GM12878 (cell line): ENCODE measurements around the gene HAP1. TPM values are rescaled to one million over a fixed set of nuclear protein-coding genes. Genes with fewer than 3 reads are reported as not detected.

ENCODE experiments used
- ATF7 ChIP-seq: fragments of 450-650 bp; IDR thresholded peaks from 2 replicates; pipeline ENCODE4 v1.6.1; 2016; ENCODE audit warnings: low read depth, mild to moderate bottlenecking
- BCL11A ChIP-seq: IDR thresholded peaks from 2 replicates; pipeline ENCODE4 v1.6.1; 2011; ENCODE audit warnings: low read depth, low read length
- EP300 ChIP-seq, 2 experiments: fragments of 150-350 bp in 1 of 2; IDR thresholded peaks; 2 replicates each; pipeline ENCODE4 v1.6.1; 2011 to 2012; ENCODE audit warnings: low read depth in 2 of 2, low read length in 2 of 2, borderline replicate concordance in 1 of 2, improper control_type of control experiment in 1 of 2, inconsistent platforms in 1 of 2; ENCODE audit not compliant: control insufficient read depth in 1 of 2
- FOXM1 ChIP-seq: IDR thresholded peaks from 2 replicates; pipeline ENCODE4 v1.6.1; 2012; ENCODE audit warnings: low read depth, mild to moderate bottlenecking, inconsistent platforms, low read length, moderate library complexity
- KAT2A ChIP-seq: conservative IDR thresholded peaks from 2 replicates; pipeline ENCODE4 v1.6.1; 2011; ENCODE audit warnings: low read depth, low read length; ENCODE audit not compliant: control insufficient read depth
- KDM1A ChIP-seq: fragments of 200-600 bp; sonication (generic); IDR thresholded peaks from 2 replicates; pipeline ENCODE4 v1.6.1; 2016; ENCODE audit warnings: borderline replicate concordance
- MYB ChIP-seq: fragments of 150-350 bp; IDR thresholded peaks from 2 replicates; pipeline ENCODE4 v1.6.1; 2014; ENCODE audit warnings: mild to moderate bottlenecking, low read depth, low read length, borderline replicate concordance
- MYC ChIP-seq: IDR thresholded peaks from 2 replicates; pipeline ENCODE4 v1.6.1; 2011; ENCODE audit warnings: mild to moderate bottlenecking, low read length, moderate library complexity, inconsistent platforms; ENCODE audit not compliant: insufficient read depth, insufficient replicate concordance, insufficient read length, severe bottlenecking
- NFIC ChIP-seq: IDR thresholded peaks from 2 replicates; pipeline ENCODE4 v1.6.1; 2012; ENCODE audit warnings: low read depth, mild to moderate bottlenecking, inconsistent platforms, low read length, moderate library complexity
- NFYB ChIP-seq: IDR thresholded peaks from 2 replicates; pipeline ENCODE4 v1.6.1; 2011; ENCODE audit warnings: low read depth, mild to moderate bottlenecking, low read length, improper control_type of control experiment, moderate library complexity; ENCODE audit not compliant: insufficient read depth
- POLR2A ChIP-seq: IDR thresholded peaks from 2 replicates; pipeline ENCODE4 v1.6.1; 2011; ENCODE audit warnings: low read depth, mild to moderate bottlenecking, low read length
- SPI1 ChIP-seq: IDR thresholded peaks from 2 replicates; pipeline ENCODE4 v1.6.1; 2011; ENCODE audit warnings: low read depth, mild to moderate bottlenecking, low read length, moderate library complexity, borderline replicate concordance; ENCODE audit not compliant: insufficient read depth
- SREBF2 ChIP-seq: IDR thresholded peaks from 2 replicates; pipeline ENCODE4 v1.6.1; 2012; ENCODE audit warnings: mild to moderate bottlenecking, low read length
- SUPT20H ChIP-seq: IDR thresholded peaks from 2 replicates; pipeline ENCODE4 v1.6.1; 2011; ENCODE audit warnings: low read depth, mild to moderate bottlenecking, low read length, moderate library complexity, borderline replicate concordance; ENCODE audit not compliant: control insufficient read depth
- TBL1XR1 ChIP-seq: IDR thresholded peaks from 2 replicates; pipeline ENCODE4 v1.6.1; 2012; ENCODE audit warnings: low read depth, low read length, improper control_type of control experiment
- WRNIP1 ChIP-seq: IDR thresholded peaks from 2 replicates; pipeline ENCODE4 v1.6.1; 2011; ENCODE audit warnings: low read depth, low read length, improper control_type of control experiment, borderline replicate concordance
- ZNF384 ChIP-seq: IDR thresholded peaks from 2 replicates; pipeline ENCODE4 v1.6.1; 2012; ENCODE audit warnings: low read depth, mild to moderate bottlenecking, low read length, improper control_type of control experiment, borderline replicate concordance
- polyA plus RNA-seq, 11 experiments: library from polyadenylated mRNA; depleted of rRNA in 4 of 11; unstranded in 6 of 11; stranded (reverse) in 5 of 11; fragments of >200 nt; fragmentation: Nextera tagmentation in 4 of 11; fragmentation: Illumina TruSeq in 1 of 11; extraction: Ambion mirVana in 4 of 11; extraction: Trizol in 1 of 11; gene quantifications; 1 replicate in 1 of 11; 2 replicates in 10 of 11; pipeline versions ENCODE4 v1.2.1 to v1.2.3, GENCODE V29; 2011 to 2016; ENCODE audit warnings: inconsistent platforms in 2 of 11, missing spikeins in 2 of 11, low read depth in 1 of 11
- total RNA-seq, 4 experiments: library from RNA; depleted of rRNA in 3 of 4; stranded (reverse); fragments of >200 nt in 3 of 4; fragmentation: Illumina TruSeq in 1 of 4; extraction: Trizol in 1 of 4; gene quantifications; 2 replicates each; pipeline versions ENCODE4 v1.2.1 to v1.2.3, GENCODE V29; 2013 to 2021
- TF ChIP-seq, protein P1 (sequence below): fragments of 450-650 bp; IDR thresholded peaks from 2 replicates; pipeline ENCODE4 v1.6.1; 2017; ENCODE audit warnings: low read depth, mild to moderate bottlenecking, moderate library complexity
- TF ChIP-seq, protein P2 (sequence below): fragments of 450-650 bp; formaldehyde crosslinking; IDR thresholded peaks from 2 replicates; pipeline ENCODE4 v1.4.0; 2020; ENCODE audit warnings: mild to moderate bottlenecking, moderate library complexity
- TF ChIP-seq, protein P3 (sequence below): fragments of 450-650 bp; IDR thresholded peaks from 2 replicates; pipeline ENCODE4 v1.6.1; 2017; ENCODE audit warnings: mild to moderate bottlenecking, low read depth, inconsistent platforms; ENCODE audit not compliant: poor library complexity, severe bottlenecking

The HAP1 gene
- total and polyA plus RNA-seq, 10 of the 15 experiments (the other 5 are each of a cell fraction or from before 2014, with no cell fraction given) = not detected

GRCh38 chr17:41678907-41679739, 55.3 kb downstream of the HAP1 start (continued):
- no peak for TF ChIP-seq NFYB
- TF ChIP-seq, protein P1, sequence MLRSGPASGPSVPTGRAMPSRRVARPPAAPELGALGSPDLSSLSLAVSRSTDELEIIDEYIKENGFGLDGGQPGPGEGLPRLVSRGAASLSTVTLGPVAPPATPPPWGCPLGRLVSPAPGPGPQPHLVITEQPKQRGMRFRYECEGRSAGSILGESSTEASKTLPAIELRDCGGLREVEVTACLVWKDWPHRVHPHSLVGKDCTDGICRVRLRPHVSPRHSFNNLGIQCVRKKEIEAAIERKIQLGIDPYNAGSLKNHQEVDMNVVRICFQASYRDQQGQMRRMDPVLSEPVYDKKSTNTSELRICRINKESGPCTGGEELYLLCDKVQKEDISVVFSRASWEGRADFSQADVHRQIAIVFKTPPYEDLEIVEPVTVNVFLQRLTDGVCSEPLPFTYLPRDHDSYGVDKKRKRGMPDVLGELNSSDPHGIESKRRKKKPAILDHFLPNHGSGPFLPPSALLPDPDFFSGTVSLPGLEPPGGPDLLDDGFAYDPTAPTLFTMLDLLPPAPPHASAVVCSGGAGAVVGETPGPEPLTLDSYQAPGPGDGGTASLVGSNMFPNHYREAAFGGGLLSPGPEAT = peak; percentile 87
- TF ChIP-seq, protein P2, sequence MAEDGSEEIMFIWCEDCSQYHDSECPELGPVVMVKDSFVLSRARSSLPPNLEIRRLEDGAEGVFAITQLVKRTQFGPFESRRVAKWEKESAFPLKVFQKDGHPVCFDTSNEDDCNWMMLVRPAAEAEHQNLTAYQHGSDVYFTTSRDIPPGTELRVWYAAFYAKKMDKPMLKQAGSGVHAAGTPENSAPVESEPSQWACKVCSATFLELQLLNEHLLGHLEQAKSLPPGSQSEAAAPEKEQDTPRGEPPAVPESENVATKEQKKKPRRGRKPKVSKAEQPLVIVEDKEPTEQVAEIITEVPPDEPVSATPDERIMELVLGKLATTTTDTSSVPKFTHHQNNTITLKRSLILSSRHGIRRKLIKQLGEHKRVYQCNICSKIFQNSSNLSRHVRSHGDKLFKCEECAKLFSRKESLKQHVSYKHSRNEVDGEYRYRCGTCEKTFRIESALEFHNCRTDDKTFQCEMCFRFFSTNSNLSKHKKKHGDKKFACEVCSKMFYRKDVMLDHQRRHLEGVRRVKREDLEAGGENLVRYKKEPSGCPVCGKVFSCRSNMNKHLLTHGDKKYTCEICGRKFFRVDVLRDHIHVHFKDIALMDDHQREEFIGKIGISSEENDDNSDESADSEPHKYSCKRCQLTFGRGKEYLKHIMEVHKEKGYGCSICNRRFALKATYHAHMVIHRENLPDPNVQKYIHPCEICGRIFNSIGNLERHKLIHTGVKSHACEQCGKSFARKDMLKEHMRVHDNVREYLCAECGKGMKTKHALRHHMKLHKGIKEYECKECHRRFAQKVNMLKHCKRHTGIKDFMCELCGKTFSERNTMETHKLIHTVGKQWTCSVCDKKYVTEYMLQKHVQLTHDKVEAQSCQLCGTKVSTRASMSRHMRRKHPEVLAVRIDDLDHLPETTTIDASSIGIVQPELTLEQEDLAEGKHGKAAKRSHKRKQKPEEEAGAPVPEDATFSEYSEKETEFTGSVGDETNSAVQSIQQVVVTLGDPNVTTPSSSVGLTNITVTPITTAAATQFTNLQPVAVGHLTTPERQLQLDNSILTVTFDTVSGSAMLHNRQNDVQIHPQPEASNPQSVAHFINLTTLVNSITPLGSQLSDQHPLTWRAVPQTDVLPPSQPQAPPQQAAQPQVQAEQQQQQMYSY = no peak
- TF ChIP-seq WRNIP1 = no peak
- TF ChIP-seq SPI1 = peak; percentile 25; the same call in 1 of the 2 replicates
- no peak for TF ChIP-seq MYC
- peak; percentile 76 for TF ChIP-seq ATF7
- TF ChIP-seq, protein P3, sequence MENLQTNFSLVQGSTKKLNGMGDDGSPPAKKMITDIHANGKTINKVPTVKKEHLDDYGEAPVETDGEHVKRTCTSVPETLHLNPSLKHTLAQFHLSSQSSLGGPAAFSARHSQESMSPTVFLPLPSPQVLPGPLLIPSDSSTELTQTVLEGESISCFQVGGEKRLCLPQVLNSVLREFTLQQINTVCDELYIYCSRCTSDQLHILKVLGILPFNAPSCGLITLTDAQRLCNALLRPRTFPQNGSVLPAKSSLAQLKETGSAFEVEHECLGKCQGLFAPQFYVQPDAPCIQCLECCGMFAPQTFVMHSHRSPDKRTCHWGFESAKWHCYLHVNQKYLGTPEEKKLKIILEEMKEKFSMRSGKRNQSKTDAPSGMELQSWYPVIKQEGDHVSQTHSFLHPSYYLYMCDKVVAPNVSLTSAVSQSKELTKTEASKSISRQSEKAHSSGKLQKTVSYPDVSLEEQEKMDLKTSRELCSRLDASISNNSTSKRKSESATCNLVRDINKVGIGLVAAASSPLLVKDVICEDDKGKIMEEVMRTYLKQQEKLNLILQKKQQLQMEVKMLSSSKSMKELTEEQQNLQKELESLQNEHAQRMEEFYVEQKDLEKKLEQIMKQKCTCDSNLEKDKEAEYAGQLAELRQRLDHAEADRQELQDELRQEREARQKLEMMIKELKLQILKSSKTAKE = peak; percentile 45
- no peak for TF ChIP-seq SUPT20H
- peak; percentile 70 for TF ChIP-seq TBL1XR1
- TF ChIP-seq EP300 (IDR thresholded peaks at IDR 0.05; ENCODE audit: borderline replicate concordance in 1 of 2, control insufficient read depth in 1 of 2, low read depth in 2 of 2, low read length in 2 of 2) = no peak
- no peak for TF ChIP-seq MYB
- no peak for TF ChIP-seq NFIC
- TF ChIP-seq KAT2A = no peak
- TF ChIP-seq BCL11A = peak; percentile 52; the same call in 1 of the 2 replicates
- TF ChIP-seq FOXM1 = no peak
- TF ChIP-seq SREBF2 = no peak
- no peak for TF ChIP-seq ZNF384
- TF ChIP-seq KDM1A = no peak
- TF ChIP-seq POLR2A = no peak
